Stimulated activated CD4-positive, alpha-beta T cell treated with anti-CD3 and anti-CD28 coated beads, TNF-alpha, amount 100 ng/mL, for 4 hours (primary cell): Measurements from ENCODE around the gene TOLLIP.

Experiments used
- DNase-seq, 3 experiments: peaks; one replicate each; pipeline ENCODE4 v3.0.0-alpha.2; 2020; ENCODE audit warnings: low read depth in 3 of 3

Gene TOLLIP

GRCh38 chr11:1298695-1299492 lies 10.5 kb downstream of the TOLLIP start:
- DNase-seq, result no peak

- DNase-seq, result no peak
Measured at GRCh38 chr11:1297576-1298473, 11.6 kb downstream of the TOLLIP start.

- DNase-seq, result no peak
Measured at GRCh38 chr11:1297011-1297575, 12.3 kb downstream of the TOLLIP start.

DNA sequence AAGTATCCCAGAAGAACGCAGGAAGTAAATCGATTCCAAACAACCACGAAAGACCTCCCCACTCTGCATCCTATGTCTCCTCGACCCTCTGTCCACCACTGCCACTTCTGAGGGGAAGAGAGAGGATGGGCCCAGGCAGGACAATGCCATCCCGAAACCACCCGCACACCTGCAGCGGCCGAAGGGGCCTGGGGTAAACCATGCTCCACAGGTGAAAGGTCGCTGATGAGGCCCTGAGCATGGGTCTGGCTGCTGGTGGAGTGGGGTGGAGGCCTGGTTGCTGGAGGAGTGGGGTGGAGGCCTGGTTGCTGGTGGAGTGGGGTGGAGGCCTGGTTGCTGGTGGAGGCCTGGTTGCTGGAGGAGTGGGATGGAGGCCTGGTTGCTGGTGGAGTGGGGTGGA lies 13.1 kb downstream of the TOLLIP start:
- no peak for DNase-seq

DNA sequence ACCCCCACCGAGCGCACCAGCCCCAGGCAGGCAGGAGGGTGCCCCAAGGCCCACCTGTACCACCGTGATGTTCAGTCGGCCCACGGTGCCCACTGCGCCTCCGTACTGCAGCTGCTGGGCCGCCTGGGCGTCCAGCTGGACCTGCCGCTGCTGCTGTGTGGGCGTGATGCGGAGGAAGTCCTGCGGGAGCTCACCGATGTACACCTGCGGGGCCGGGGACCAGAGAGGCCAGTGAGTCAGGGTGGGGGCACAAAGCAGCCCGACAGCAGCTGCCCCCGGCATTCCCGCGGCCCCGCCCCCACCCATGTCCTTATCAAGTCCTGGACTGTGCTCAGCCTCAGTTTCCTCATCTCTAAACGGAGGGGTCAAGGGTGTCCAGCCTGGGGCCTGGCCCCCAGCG lies 13.8 kb downstream of the TOLLIP start:
- DNase-seq, result no peak

DNA sequence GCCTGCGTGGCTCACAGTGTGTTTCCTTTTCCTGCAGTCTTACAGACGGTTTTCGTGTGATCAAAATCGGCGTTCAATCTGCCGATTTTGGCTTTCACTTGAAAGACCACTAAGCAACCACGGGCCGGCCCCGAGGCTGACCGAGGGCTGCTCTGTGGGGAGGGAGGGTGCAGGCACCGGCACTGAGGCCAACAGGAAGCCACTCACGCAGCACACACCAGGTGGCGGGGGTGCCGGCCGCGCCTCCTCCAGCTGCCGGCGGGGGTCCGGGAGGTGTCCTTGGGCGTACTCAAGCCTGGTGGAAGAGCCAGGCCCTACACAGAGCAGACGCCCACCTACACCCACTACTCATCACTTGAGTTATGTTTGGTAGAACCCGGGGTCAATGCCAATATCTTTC lies 14.3 kb downstream of the TOLLIP start:
- DNase-seq, result no peak

DNA sequence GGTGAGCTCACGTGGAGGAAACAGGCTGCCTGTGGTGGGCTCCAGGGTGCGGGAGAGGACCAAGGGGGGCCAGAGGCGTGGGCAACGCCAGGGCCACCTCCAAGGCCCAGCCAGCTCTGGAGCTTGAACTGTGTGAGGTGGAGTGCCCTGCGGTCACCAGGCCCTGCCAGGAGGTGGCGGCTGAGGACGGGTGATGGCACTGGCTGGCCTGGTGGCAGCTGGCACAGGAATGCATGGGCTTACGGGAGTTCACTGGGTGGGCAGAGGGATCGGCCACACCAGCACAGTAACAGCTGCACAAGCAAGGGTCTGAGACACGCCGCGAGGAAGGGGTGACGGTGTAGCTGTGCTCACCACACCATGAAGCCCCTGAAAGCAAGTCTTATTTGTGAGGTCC lies 15.8 kb downstream of the TOLLIP start:
- DNase-seq, result no peak

GRCh38 chr11:1292644-1293618 lies 16.5 kb downstream of the TOLLIP start:
- no peak for DNase-seq

GRCh38 chr11:1292018-1292643 lies 17.3 kb downstream of the TOLLIP start:
- no peak for DNase-seq

DNA sequence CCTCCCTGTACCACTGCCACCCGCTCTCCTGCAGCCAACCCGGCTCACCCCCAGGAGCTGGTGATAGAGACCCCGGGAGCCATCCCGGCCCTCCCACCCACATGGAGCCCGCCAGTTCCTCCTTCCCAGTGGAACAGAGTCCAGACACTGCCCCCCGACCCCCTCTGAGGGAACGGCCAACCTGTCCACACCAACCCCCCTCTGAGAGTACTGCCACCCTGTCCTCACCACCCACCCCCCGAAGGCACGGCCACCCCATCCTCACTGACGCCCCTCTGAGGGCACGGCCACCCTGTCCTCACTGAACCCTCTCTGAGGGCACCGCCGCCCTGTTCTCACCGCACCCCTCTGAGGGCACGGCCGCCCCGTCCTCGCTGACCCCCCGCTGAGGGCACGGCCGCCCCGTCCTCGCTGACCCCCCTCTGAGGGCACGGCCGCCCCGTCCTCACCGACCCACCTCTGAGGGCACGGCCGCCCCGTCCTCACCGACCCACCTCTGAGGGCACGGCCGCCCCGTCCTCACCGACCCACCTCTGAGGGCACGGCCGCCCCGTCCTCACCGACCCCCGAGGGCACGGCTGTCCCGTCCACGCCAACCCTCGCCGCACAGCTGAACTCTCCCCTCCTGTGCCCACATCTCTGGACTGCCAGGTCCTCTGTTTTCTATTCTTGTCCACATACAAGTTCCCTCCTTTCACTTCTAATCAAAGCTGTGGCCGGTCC lies 18.0 kb downstream of the TOLLIP start:
- no peak for DNase-seq

- DNase-seq, result no peak
Measured at GRCh38 chr11:1290052-1291040, 19.1 kb downstream of the TOLLIP start.

DNA sequence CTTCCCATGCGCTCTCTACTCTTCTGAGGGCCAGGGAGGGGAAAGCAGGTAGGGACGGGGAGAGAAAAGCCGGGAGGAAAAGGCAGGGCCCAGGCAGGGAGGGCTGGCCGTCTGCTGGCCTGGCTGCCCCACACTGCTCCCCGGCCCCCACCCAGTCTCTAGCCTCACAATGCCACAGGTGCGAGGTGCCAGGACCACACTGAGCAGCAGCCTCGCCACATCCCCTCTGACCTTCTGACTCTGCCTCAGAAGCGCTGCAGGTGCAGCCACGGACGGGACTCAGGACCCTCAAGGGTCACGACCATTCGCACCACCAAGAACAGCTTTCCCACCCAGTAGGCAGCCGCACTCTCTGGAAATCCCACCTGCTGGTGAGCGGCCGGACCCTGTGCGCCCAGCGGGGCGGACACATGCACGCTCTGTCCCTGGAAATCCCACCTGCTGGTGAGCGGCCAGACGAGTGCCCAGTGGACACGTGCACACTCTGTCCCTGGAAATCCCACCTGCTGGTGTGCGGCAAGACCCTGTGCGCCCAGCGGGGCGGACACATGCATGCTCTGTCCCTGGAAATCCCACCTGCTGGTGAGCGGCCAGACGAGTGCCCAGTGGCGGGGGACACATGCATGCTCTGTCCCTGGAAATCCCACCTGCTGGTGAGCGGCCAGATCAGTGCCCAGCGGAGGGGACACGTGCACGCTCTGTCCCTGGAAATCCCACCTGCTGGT lies 20.1 kb downstream of the TOLLIP start:
- DNase-seq, result no peak

DNA sequence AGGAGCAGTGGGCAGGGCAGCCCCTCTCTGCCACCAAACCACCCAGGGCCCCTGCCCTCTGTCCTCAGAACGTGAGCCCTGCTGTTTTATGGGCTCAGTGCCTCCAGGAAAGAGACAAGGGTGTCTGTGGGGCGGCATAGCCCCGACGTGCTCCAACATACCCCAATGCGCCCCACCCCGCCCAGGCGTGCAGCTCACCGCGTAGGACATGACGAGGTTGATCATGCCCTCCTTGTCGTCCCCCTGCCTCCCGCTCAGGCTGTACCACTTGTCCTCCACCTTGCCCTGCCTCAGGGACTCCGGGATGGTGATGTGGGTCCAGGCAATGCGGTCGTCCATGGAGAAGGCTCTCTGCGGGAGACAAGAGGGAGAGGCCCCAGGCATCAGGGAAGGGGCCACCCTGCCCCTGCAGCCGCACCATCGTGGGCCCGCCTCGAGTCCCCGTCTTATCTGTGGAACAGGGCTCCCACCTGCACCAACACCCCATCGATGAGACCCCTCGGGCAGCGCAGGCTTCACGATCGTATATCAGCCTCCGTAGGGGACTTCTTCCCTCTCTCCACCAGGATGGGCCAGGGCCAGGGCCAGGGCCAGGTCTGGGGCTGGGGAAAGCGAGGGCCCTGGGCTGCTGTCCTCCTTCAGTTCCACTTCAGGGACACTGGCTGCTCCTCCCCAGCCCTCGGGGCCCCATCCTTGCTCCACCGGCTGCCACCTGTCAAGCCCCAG lies 20.8 kb downstream of the TOLLIP start:
- no peak for DNase-seq

GRCh38 chr11:1287928-1288327 lies 21.5 kb downstream of the TOLLIP start:
- DNase-seq, result no peak

DNA sequence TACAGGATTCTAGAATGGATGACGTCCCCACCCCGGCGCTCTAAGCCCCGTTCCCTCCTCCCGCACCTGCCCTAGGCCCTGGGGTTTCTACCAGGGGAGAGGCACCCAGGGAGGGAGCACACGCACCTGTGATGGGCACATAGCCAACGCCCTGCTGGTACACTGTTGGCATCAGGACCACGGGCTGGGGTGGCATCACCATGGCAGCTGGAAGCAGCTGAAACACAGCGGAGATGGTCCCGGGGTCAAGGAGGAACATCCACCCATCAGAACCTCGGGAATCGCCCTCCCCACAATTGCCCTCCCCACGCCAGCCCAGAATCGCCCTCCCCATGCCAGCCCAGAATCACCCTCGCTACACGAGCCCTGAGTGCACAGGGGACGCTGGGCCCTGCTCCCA lies 23.6 kb downstream of the TOLLIP start:
- no peak for DNase-seq

DNA sequence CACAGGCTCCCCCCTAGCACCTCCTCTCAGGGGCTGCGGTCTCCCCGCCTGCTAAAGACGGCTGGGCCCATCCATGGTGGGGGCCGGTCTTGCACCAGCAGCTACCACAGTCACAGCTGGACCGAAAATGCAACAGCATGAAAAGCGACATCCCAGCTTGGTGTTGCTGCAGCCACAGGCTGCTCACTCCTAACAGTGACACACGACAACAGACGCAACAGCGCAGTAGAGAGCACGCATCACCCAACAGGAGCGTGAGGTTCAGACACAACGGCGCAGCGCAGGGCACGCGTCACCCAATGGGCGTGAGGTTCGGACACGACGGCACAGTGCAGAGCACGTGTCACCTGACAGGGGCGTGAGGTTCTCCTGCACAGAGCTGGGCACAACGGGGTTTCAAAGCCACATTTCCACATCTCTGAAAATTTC lies 24.1 kb downstream of the TOLLIP start:
- DNase-seq, result no peak

DNA sequence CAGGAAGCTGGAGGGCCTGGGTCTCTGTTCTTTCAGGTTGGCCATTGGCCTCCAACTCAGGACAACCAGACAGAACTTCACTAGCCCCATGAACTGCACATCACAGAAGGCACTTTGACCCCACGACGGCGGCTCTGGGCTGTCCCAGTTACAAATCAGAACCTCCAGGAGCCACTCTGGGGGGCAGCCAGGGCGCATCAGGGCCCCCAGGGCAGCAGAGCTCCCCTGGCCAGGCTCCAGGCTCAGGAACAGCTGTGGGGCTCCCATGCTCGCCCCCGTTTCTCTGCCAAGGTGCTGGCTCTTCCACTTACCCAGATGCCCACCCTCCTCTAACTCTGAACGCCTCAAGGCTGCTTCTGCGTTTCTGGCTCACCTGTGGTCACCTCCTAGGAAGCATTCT lies 25.5 kb downstream of the TOLLIP start:
- no peak for DNase-seq

- DNase-seq, result no peak
Measured at GRCh38 chr11:1283091-1283511, 26.3 kb downstream of the TOLLIP start.
